ENCODE measurements around the gene USH1C.

The USH1C gene

GRCh38 chr11:17552392-17553248 lies 8.4 kb upstream of the USH1C start:
- H3K4me1 ChIP-seq (ENCODE audit: control insufficient read depth, insufficient read depth, low read length) = no peaks in the 10 kb centered on the region
- H3K36me3 ChIP-seq (ENCODE audit: control insufficient read depth, insufficient read depth, low read length) = no peaks in the 10 kb centered on the region
- H3K4me3 ChIP-seq (ENCODE audit: low read length) = no peak overlapping the region
- H3K9me3 ChIP-seq (ENCODE audit: control insufficient read depth, low read length) = no peaks in the 10 kb centered on the region
- peaks cover 2% of the 10 kb centered on the region for H3K27me3 ChIP-seq (ENCODE audit: control insufficient read depth, insufficient read depth, low read length)
- H3K9ac ChIP-seq (ENCODE audit: low read length) = no peak overlapping the region

DNA sequence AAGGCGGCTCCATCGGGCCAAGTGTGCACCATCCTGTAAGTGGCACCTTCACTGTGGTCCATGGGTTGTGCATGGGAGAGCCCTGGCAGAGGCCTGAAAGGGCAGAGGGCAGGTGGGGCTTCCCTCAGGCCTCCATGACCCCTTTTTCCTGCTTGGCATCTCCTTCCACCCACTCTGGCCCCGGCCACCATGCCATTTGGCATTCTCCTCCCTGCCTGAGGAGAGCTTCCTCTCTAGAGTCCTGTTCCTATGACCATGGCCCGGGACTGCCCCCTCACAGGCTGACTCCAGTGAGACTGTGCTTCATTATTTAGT lies 7.8 kb upstream of the USH1C start:
- Histone ChIP-seq H3K4me1 (ENCODE audit: control insufficient read depth, insufficient read depth, low read length) (no peaks in the 10 kb centered on the region), H3K4me3 (ENCODE audit: low read length) (no peak overlapping the region), H3K9ac (ENCODE audit: low read length) (no peak overlapping the region), H3K36me3 (ENCODE audit: control insufficient read depth, insufficient read depth, low read length) (no peaks in the 10 kb centered on the region), H3K9me3 (ENCODE audit: control insufficient read depth, low read length) (no peaks in the 10 kb centered on the region), H3K27me3 (ENCODE audit: control insufficient read depth, insufficient read depth, low read length) (peaks cover 4% of the 10 kb centered on the region)

DNA sequence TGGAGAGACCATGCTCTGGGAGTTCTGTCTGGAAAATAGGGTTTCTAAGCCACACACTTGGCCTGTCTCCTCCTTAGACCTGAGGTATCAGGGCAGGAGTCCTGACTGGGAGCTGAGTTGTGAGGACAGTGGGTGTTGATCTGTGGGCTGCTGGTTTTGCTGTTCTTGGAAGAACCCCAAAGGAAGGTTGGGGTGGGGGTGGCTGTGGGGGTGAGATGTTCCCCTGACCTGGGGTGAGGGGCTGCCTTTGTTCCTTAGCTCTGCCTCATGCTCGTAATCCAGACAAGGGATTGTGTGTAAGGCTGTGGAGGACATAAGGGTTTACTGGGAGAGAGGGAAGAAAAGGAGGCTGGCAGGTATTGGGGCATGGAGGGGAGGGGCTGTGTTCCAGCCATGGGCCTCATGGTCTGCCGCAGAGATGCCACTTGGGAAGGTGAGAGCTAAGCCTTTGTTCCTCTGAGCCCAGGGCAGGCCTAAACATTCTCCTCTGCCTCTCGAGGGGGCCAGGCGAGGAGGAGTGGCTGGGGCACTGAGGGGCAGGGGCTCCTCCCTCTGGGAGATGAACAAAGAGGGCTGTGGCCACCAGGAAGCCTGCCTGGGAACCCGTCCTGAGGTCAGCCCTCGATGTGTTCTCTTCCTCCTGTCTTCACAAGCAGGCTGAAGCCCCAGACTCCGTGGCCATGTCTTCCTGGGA lies 7.3 kb upstream of the USH1C start:
- no peaks in the 10 kb centered on the region for H3K4me1 ChIP-seq (ENCODE audit: control insufficient read depth, insufficient read depth, low read length)
- no peak overlapping the region for H3K4me3 ChIP-seq (ENCODE audit: low read length)
- peaks cover 4% of the 10 kb centered on the region for H3K27me3 ChIP-seq (ENCODE audit: control insufficient read depth, insufficient read depth, low read length)
- H3K9ac ChIP-seq (ENCODE audit: low read length) = no peak overlapping the region
- H3K36me3 ChIP-seq (ENCODE audit: control insufficient read depth, insufficient read depth, low read length) = no peaks in the 10 kb centered on the region
- H3K9me3 ChIP-seq (ENCODE audit: control insufficient read depth, low read length) = no peaks in the 10 kb centered on the region

DNA sequence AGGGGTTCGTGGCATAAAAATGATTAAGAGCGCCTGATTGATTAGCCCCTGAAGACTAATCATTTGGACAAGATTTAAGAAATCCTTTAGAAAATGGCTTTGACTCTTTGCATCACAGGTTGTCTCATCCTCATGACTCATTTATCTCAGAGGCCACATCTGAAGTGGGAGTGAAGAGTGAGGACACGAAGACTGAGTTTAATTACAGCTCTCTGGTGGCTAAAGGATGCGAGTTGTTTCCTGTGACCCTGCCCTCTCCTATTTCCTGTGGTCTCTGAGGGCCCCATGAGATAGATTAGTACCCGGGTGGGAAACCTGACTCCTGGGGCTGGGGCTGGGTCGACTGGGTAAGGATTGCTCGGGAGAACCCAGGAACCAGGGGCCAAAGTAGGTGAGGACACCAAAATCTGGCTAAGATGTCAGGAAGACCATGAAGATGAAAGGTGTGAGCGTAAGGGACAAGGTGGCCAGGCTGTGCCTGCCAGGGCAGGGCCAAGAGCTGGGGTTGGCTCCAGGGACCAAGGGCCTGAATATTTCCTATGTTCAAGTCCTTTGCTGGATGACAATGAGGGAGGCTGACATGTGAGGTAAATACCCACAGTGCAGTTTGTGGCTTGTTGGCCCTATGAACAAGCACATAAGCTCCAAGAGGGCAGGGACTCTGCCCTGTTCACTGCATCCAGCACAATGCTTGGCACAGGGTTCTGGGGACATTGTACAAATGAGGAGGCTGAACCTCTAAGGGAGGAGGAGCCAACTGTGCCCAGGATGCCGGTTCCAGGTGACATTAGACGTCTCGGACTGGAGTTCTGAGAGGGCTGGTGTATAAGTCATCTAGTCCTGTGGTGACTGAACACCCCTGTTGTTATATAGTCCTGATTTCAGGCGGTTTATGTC lies 6.5 kb upstream of the USH1C start:
- H3K9me3 ChIP-seq (ENCODE audit: control insufficient read depth, low read length) = no peaks in the 10 kb centered on the region
- H3K4me3 ChIP-seq (ENCODE audit: low read length) = no peak overlapping the region
- H3K36me3 ChIP-seq (ENCODE audit: control insufficient read depth, insufficient read depth, low read length) = no peaks in the 10 kb centered on the region
- no peak overlapping the region for H3K9ac ChIP-seq (ENCODE audit: low read length)
- H3K4me1 ChIP-seq (ENCODE audit: control insufficient read depth, insufficient read depth, low read length) = no peaks in the 10 kb centered on the region
- H3K27me3 ChIP-seq (ENCODE audit: control insufficient read depth, insufficient read depth, low read length) = peaks cover 4% of the 10 kb centered on the region

DNA sequence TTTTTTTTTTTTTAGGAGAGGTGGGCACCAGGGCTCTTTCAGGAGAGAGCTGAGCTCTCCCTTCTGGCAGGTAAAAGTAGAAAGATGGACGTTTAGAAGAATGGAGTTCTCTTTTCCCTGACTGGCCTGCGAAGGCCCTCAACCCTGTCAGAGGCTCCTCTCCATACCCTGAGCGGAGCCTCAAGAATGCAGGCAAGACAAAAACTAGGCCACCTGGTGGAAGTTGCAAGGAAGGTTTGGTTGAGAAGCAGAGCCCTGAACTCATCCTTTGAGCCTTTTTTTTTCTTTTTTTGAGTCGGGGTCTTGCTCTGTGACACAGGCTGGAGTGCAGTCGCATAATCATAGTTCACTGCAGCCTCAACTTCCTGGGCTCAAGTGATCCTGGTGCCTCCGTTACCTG lies 4.2 kb upstream of the USH1C start:
- Histone ChIP-seq H3K36me3 (ENCODE audit: control insufficient read depth, insufficient read depth, low read length) (no peaks in the 10 kb centered on the region), H3K27me3 (ENCODE audit: control insufficient read depth, insufficient read depth, low read length) (peaks cover 13% of the 10 kb centered on the region), H3K4me3 (ENCODE audit: low read length) (no peak overlapping the region), H3K4me1 (ENCODE audit: control insufficient read depth, insufficient read depth, low read length) (no peaks in the 10 kb centered on the region), H3K9ac (ENCODE audit: low read length) (no peak overlapping the region), H3K9me3 (ENCODE audit: control insufficient read depth, low read length) (no peaks in the 10 kb centered on the region)

DNA sequence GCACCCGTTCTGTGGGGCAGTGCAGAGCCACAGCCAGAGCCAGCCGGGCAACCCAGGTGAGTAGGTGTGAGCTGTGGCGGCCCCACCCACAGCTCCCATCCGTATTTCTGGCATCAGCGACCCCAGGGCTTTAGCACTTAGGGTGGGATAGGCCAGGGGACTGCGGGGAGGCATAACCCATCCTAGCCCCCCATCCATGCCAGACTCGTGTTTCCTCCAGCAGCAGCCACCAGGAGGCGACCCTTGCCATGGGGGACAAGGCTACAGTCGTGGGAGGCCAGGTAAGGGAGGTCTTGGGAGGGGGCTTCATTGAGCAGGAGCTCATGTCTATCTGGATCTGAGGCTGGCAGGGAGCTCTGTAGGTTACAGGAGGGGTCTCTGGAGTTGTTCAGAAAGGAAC lies 3.7 kb upstream of the USH1C start:
- Histone ChIP-seq H3K4me1 (ENCODE audit: control insufficient read depth, insufficient read depth, low read length) (no peaks in the 10 kb centered on the region), H3K9ac (ENCODE audit: low read length) (no peak overlapping the region), H3K36me3 (ENCODE audit: control insufficient read depth, insufficient read depth, low read length) (no peaks in the 10 kb centered on the region), H3K9me3 (ENCODE audit: control insufficient read depth, low read length) (no peaks in the 10 kb centered on the region), H3K4me3 (ENCODE audit: low read length) (no peak overlapping the region), H3K27me3 (ENCODE audit: control insufficient read depth, insufficient read depth, low read length) (peaks cover 13% of the 10 kb centered on the region)

DNA sequence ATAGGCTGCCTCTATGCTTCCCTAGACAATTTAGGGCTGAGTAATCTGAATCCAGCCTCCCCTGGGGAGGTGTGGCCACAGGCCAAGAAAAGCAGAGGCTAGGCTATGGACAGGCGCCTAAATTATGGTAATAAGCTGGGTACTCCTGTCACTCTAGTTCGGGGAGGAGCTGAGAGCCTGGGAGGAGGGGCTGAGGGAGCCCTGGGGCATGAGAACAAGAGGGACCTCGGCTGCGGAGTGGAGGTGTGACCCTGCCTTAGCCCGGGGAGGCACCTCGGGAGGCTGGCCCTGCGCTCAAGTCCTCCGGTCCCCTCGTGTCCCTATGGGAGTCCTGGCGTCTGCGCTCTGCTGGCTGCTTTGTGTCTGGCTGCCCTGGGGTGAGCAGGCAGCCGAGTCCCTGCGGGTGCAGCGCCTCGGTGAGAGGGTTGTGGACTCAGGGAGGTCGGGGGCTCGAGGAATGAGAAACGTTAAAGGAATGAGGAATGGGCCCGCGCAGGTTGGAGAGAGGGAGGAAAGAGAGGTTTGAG lies 2.9 kb upstream of the USH1C start, which contains the start of gene OTOG:
TSS of gene OTOG (plus strand) at position 209 of the 527 bp plus-strand sequence. CDS start at position 323, 114 bp downstream.
- no peak within 1 kb of the TSS for H3K4me3 ChIP-seq (ENCODE audit: low read length)
- H3K9ac ChIP-seq (ENCODE audit: low read length) = no peak within 1 kb of the TSS
- peaks cover 13% of the 10 kb centered on the region for H3K27me3 ChIP-seq (ENCODE audit: control insufficient read depth, insufficient read depth, low read length)
- H3K36me3 ChIP-seq (ENCODE audit: control insufficient read depth, insufficient read depth, low read length) = no peaks in the 10 kb centered on the region
- no peaks in the 10 kb centered on the region for H3K9me3 ChIP-seq (ENCODE audit: control insufficient read depth, low read length)
- H3K4me1 ChIP-seq (ENCODE audit: control insufficient read depth, insufficient read depth, low read length) = no peaks in the 10 kb centered on the region

DNA sequence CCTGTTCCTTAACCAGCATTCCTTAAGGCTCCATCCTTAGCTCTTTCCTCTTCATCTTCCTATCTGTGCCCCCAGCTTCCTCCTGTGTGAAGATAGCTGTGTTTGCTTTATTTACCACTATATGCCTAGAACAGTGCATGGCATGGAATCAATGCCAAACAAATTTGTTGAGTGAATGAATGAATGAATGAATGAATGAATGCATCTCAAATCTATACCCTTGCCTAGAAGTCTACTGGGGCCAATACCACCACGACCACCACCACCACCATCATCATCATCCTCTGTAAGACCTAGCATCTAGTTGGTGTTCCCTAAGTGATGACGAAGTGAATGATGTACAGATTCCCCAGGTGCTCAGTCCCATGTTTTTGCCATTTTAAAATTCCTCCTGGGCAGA lies 2.0 kb upstream of the USH1C start:
- Histone ChIP-seq H3K4me3 (ENCODE audit: low read length) (no peak overlapping the region), H3K9ac (ENCODE audit: low read length) (no peak overlapping the region), H3K27me3 (ENCODE audit: control insufficient read depth, insufficient read depth, low read length) (peaks cover 13% of the 10 kb centered on the region), H3K9me3 (ENCODE audit: control insufficient read depth, low read length) (no peaks in the 10 kb centered on the region), H3K36me3 (ENCODE audit: control insufficient read depth, insufficient read depth, low read length) (no peaks in the 10 kb centered on the region), H3K4me1 (ENCODE audit: control insufficient read depth, insufficient read depth, low read length) (peaks cover 9% of the 10 kb centered on the region)

DNA sequence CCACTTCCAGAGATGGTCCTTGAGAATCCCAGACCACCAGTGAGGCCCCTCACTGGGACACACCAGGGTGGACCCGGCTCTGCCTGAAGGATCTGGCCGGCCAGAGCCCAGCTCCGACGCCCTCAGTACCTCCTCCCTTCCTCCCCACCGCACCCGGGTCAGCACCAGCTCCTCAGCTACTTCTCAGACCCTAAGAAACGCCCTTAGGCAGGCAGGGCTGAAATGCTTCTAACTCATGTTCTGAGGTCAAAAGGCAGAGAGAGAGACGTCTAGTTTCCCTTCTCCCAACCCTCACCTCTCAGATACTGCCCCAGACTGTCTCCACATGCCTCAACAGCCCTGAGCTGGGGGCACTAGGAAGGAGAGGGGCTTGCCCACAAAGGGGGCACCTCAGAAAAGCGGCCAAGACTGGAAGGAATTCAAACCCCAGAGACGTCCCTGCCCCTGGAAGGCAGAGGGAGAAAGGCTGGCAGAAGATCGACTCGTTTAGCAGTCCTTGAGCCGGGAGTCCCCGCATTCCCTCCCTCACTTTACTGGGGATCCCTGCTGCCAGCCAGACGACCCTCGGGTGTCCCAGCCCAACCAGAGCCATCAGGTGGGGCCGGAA lies 539 bp downstream of the USH1C start:
- Histone ChIP-seq H3K36me3 (ENCODE audit: control insufficient read depth, insufficient read depth, low read length) (no peaks in the 10 kb centered on the region), H3K27me3 (ENCODE audit: control insufficient read depth, insufficient read depth, low read length) (peaks cover 13% of the 10 kb centered on the region), H3K9me3 (ENCODE audit: control insufficient read depth, low read length) (no peaks in the 10 kb centered on the region), H3K4me1 (ENCODE audit: control insufficient read depth, insufficient read depth, low read length) (peaks cover 16% of the 10 kb centered on the region), H3K9ac (ENCODE audit: low read length) (peak overlapping the region; percentile 95), H3K4me3 (ENCODE audit: low read length) (peak overlapping the region; percentile 94)

GRCh38 chr11:17543041-17543440 lies 1.2 kb downstream of the USH1C start:
- Histone ChIP-seq H3K27me3 (ENCODE audit: control insufficient read depth, insufficient read depth, low read length) (peaks cover 13% of the 10 kb centered on the region), H3K4me3 (ENCODE audit: low read length) (peak overlapping the region; percentile 94), H3K9ac (ENCODE audit: low read length) (peak overlapping the region; percentile 95)

GRCh38 chr11:17542249-17542648 lies 2.0 kb downstream of the USH1C start:
- peak overlapping the region; percentile 94 for H3K4me3 ChIP-seq (ENCODE audit: low read length)
- peaks cover 9% of the 10 kb centered on the region for H3K27me3 ChIP-seq (ENCODE audit: control insufficient read depth, insufficient read depth, low read length)
- no peaks in the 10 kb centered on the region for H3K9me3 ChIP-seq (ENCODE audit: control insufficient read depth, low read length)
- H3K36me3 ChIP-seq (ENCODE audit: control insufficient read depth, insufficient read depth, low read length) = no peaks in the 10 kb centered on the region
- H3K9ac ChIP-seq (ENCODE audit: low read length) = peak overlapping the region; percentile 95
- peaks cover 21% of the 10 kb centered on the region for H3K4me1 ChIP-seq (ENCODE audit: control insufficient read depth, insufficient read depth, low read length)

More at GRCh38 chr11:17543041-17543440, 1.2 kb downstream of the USH1C start:
- no peaks in the 10 kb centered on the region for H3K9me3 ChIP-seq (ENCODE audit: control insufficient read depth, low read length)
- peaks cover 18% of the 10 kb centered on the region for H3K4me1 ChIP-seq (ENCODE audit: control insufficient read depth, insufficient read depth, low read length)
- H3K36me3 ChIP-seq (ENCODE audit: control insufficient read depth, insufficient read depth, low read length) = no peaks in the 10 kb centered on the region

Measured in mucosa of stomach (tissue), 1 donor.